Measurements from ENCODE around the gene SYT12. TPM values are rescaled to one million over a fixed set of nuclear protein-coding genes. Genes with fewer than 3 reads are reported as not detected.
A peak's percentile ranks its signal among the peaks of the same experiment; 100 is the strongest.

The SYT12 gene
- total and polyA plus RNA-seq, 2 of the 13 experiments (the other 11 are each of a cell fraction or from before 2014, with no cell fraction given), result 0.01 to 0.02 TPM

DNA sequence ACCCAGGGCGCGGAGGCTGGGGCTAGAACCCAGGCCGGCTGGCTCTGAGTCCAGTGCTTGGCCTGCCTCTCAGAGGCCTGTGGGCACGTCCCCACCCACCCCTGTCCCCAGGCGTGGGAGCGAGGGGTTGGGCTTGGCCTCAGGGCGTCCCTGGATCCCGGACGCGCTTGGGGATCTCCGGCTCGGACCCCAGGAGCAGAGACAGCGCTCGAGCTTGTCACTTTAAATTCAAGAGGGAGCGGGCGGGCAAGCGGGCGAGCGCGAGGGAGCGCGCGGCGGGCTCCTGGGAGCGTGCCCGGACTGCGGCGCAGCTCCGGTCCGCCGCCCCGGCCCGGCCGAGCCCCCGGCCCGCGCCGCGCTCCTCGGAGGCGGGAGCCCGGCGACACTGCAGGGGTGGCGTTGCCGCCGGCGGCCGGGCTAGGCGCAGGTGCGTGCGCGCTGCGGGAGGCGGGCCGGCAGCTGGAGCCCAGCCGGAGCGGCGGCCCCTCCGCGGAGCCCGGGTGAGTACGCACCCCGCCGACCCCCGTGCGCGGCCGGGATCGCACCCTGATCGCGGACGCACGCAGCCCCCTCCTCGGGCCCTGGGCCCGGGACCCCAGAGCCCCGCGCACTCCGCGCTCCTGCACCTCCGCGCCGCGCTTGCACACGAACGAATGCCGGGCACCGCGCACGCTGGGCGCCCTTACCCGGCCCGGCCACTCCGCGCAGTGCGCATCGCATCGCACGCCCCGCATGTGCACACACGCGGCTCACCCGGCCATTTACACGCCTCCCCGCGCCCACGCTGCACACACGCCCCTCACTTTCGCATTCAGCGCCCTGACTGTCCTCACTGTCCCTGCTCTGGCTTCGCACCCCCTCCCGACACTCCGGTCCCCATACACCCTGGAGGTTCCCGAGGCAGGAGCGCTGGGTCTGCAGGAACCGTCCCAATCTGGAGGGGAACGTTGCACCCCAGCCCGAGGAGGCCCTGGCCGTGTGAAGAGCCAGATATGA, at the start of gene SYT12 (continued):
- TF ChIP-seq, protein P1, sequence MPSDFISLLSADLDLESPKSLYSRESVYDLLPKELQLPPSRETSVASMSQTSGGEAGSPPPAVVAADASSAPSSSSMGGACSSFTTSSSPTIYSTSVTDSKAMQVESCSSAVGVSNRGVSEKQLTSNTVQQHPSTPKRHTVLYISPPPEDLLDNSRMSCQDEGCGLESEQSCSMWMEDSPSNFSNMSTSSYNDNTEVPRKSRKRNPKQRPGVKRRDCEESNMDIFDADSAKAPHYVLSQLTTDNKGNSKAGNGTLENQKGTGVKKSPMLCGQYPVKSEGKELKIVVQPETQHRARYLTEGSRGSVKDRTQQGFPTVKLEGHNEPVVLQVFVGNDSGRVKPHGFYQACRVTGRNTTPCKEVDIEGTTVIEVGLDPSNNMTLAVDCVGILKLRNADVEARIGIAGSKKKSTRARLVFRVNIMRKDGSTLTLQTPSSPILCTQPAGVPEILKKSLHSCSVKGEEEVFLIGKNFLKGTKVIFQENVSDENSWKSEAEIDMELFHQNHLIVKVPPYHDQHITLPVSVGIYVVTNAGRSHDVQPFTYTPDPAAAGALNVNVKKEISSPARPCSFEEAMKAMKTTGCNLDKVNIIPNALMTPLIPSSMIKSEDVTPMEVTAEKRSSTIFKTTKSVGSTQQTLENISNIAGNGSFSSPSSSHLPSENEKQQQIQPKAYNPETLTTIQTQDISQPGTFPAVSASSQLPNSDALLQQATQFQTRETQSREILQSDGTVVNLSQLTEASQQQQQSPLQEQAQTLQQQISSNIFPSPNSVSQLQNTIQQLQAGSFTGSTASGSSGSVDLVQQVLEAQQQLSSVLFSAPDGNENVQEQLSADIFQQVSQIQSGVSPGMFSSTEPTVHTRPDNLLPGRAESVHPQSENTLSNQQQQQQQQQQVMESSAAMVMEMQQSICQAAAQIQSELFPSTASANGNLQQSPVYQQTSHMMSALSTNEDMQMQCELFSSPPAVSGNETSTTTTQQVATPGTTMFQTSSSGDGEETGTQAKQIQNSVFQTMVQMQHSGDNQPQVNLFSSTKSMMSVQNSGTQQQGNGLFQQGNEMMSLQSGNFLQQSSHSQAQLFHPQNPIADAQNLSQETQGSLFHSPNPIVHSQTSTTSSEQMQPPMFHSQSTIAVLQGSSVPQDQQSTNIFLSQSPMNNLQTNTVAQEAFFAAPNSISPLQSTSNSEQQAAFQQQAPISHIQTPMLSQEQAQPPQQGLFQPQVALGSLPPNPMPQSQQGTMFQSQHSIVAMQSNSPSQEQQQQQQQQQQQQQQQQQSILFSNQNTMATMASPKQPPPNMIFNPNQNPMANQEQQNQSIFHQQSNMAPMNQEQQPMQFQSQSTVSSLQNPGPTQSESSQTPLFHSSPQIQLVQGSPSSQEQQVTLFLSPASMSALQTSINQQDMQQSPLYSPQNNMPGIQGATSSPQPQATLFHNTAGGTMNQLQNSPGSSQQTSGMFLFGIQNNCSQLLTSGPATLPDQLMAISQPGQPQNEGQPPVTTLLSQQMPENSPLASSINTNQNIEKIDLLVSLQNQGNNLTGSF (CRISPR knock-in tag; IDR thresholded peaks at IDR 0.05), result no peak
- TF ChIP-seq GTF3A (CRISPR knock-in tag; conservative IDR thresholded peaks at IDR 0.05) (no peak), GABPA (IDR thresholded peaks at IDR 0.05; ENCODE audit: low read depth, low read length) (0 out of 2 replicates have a peak, but pooled peaks have one; percentile 17), GABPA (CRISPR knock-in tag; IDR thresholded peaks at IDR 0.05; ENCODE audit: low read depth) (no peak), CHCHD3 (CRISPR knock-in tag; IDR thresholded peaks at IDR 0.05) (no peak), CEBPB (IDR thresholded peaks at IDR 0.05; ENCODE audit: borderline replicate concordance, low read depth, low read length) (no peak)
- TF ChIP-seq, protein P2, sequence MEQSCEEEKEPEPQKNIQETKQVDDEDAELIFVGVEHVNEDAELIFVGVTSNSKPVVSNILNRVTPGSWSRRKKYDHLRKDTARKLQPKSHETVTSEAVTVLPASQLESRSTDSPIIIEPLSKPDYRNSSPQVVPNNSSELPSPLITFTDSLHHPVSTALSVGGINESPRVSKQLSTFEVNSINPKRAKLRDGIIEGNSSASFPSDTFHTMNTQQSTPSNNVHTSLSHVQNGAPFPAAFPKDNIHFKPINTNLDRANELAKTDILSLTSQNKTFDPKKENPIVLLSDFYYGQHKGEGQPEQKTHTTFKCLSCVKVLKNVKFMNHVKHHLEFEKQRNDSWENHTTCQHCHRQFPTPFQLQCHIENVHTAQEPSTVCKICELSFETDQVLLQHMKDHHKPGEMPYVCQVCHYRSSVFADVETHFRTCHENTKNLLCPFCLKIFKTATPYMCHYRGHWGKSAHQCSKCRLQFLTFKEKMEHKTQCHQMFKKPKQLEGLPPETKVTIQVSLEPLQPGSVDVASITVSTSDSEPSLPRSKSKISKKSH (CRISPR knock-in tag; IDR thresholded peaks at IDR 0.05; ENCODE audit: borderline replicate concordance), result 0 out of 2 replicates have a peak, but pooled peaks have one; percentile 25
- TF ChIP-seq, protein P3, sequence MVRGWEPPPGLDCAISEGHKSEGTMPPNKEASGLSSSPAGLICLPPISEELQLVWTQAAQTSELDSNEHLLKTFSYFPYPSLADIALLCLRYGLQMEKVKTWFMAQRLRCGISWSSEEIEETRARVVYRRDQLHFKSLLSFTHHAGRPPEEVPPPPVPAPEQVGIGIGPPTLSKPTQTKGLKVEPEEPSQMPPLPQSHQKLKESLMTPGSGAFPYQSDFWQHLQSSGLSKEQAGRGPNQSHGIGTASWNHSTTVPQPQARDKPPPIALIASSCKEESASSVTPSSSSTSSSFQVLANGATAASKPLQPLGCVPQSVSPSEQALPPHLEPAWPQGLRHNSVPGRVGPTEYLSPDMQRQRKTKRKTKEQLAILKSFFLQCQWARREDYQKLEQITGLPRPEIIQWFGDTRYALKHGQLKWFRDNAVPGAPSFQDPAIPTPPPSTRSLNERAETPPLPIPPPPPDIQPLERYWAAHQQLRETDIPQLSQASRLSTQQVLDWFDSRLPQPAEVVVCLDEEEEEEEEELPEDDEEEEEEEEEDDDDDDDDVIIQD (CRISPR knock-in tag; IDR thresholded peaks at IDR 0.05; ENCODE audit: low read depth), result no peak
- TF ChIP-seq, protein P4, sequence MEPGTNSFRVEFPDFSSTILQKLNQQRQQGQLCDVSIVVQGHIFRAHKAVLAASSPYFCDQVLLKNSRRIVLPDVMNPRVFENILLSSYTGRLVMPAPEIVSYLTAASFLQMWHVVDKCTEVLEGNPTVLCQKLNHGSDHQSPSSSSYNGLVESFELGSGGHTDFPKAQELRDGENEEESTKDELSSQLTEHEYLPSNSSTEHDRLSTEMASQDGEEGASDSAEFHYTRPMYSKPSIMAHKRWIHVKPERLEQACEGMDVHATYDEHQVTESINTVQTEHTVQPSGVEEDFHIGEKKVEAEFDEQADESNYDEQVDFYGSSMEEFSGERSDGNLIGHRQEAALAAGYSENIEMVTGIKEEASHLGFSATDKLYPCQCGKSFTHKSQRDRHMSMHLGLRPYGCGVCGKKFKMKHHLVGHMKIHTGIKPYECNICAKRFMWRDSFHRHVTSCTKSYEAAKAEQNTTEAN (CRISPR knock-in tag; conservative IDR thresholded peaks at IDR 0.05), result no peak

Data from HepG2 (cell line).